Ovary (tissue), 3 donors: ENCODE measurements around the gene SDK1.

Experiments
- EP300 ChIP-seq: sonication (generic); formaldehyde crosslinking; IDR thresholded peaks from one replicate; pipeline ENCODE4 v1.6.1; 2017; ENCODE audit warnings: antibody characterized with exemption
- POLR2A ChIP-seq: fragments of 450-650 bp; IDR thresholded peaks from one replicate; pipeline ENCODE4 v1.6.1; 2017; ENCODE audit warnings: antibody characterized with exemption, mild to moderate bottlenecking, moderate library complexity
- TF ChIP-seq, protein P1 (sequence below), 3 donors: fragments of 450-650 bp in 2 of 3; fragments of 200-600 bp in 1 of 3; IDR thresholded peaks; one replicate each; pipeline versions ENCODE4 v1.5.1 to v1.8.0; 2016 to 2022; ENCODE audit warnings: antibody characterized with exemption in 3 of 3, mild to moderate bottlenecking in 1 of 3
- donor health status: DM: no; HTN: no; CAD: no.

DNA sequence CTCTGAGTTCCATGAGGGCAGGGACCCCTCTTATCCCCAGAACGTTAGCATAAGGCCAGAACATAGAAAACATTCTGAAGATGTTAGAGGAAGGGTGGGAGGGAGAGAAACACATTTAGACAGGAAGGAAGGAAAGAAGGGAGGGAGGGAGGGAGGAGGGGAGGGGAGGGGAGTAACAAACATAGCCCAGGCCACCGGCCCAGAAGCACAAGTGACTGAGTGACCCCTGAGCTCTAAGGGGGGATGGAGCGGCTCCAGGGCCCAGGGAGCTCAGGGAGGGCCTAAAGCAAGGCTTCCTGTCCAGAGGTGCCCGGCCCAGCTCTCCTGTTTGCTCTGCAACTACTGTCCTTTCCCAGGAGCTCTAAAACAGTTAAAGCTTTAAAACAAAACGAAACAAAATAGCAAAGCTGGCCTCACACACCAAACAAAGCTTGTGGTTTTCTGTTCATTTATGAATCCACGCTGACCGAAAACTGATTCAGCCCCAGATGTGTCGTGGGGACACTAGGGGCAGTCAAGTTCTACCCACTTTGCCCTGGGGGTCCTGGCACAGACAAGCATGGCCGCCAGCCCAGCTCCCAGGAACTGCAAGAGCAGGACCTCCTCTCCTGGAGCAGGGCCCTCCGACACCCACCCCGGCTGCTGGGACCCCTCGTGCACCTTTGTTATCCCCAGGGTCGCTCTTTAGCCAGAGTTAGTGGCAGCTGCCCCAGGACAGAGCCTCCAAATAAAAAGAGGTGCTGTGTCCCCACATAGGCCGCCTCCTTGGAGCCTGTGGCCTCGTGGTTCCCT is 884.9 kb downstream of the SDK1 start:
- no peak for TF ChIP-seq POLR2A
- TF ChIP-seq, protein P1, sequence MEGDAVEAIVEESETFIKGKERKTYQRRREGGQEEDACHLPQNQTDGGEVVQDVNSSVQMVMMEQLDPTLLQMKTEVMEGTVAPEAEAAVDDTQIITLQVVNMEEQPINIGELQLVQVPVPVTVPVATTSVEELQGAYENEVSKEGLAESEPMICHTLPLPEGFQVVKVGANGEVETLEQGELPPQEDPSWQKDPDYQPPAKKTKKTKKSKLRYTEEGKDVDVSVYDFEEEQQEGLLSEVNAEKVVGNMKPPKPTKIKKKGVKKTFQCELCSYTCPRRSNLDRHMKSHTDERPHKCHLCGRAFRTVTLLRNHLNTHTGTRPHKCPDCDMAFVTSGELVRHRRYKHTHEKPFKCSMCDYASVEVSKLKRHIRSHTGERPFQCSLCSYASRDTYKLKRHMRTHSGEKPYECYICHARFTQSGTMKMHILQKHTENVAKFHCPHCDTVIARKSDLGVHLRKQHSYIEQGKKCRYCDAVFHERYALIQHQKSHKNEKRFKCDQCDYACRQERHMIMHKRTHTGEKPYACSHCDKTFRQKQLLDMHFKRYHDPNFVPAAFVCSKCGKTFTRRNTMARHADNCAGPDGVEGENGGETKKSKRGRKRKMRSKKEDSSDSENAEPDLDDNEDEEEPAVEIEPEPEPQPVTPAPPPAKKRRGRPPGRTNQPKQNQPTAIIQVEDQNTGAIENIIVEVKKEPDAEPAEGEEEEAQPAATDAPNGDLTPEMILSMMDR (IDR thresholded peaks at IDR 0.05) = no peak
- no peak for TF ChIP-seq EP300
